Amniotic epithelial cell (primary cell): ENCODE results near the gene CD6.

Experiments used
- DNase-seq: peaks from one replicate; pipeline ENCODE4 v3.0.0-alpha.2; 2010; ENCODE audit warnings: low read depth

CD6 gene

GRCh38 chr11:61010466-61011228 is 39.2 kb downstream of the CD6 start:
- no peak for DNase-seq

- peak; percentile 11 for DNase-seq
Observed at GRCh38 chr11:61011229-61011870, 39.9 kb downstream of the CD6 start.

GRCh38 chr11:61011950-61012736 is 40.7 kb downstream of the CD6 start:
- DNase-seq, result peak; percentile 7

GRCh38 chr11:61012737-61013215 is 41.3 kb downstream of the CD6 start:
- no peak for DNase-seq

- no peak for DNase-seq
Observed at GRCh38 chr11:61018059-61018458, 46.6 kb downstream of the CD6 start.

- no peak for DNase-seq
Observed at GRCh38 chr11:61019037-61019831, 47.8 kb downstream of the CD6 start.

- DNase-seq, result no peak
Observed at GRCh38 chr11:61019832-61020405, 48.4 kb downstream of the CD6 start.

GRCh38 chr11:61020551-61021235 is 49.2 kb downstream of the CD6 start:
- DNase-seq, result no peak

GRCh38 chr11:61021661-61022212 is 50.3 kb downstream of the CD6 start:
- no peak for DNase-seq

GRCh38 chr11:61022311-61023085 is 51.0 kb downstream of the CD6 start:
- DNase-seq, result no peak

GRCh38 chr11:61023086-61023965 is 51.8 kb downstream of the CD6 start:
- no peak for DNase-seq

GRCh38 chr11:61023966-61024295 is 52.5 kb downstream of the CD6 start:
- DNase-seq, result no peak

- DNase-seq, result no peak
Observed at GRCh38 chr11:61024938-61025820, 53.7 kb downstream of the CD6 start.

GRCh38 chr11:61025821-61026120 is 54.3 kb downstream of the CD6 start:
- no peak for DNase-seq

GRCh38 chr11:61026121-61027031 is 54.9 kb downstream of the CD6 start:
- DNase-seq, result no peak

GRCh38 chr11:61027141-61027840 is 55.8 kb downstream of the CD6 start:
- DNase-seq, result no peak
